ENCODE results near the gene NFIX.

The NFIX gene

GRCh38 chr19:13037731-13038130 lies 42.5 kb downstream of the NFIX start:
- Histone ChIP-seq H3K4me3 (IDR thresholded peaks at IDR 0.05; ENCODE audit: insufficient read depth, low read depth, low read length) (no peak overlapping the region), H4K20me1 (ENCODE audit: insufficient read depth) (no peaks in the 10 kb centered on the region), H3K27ac (no peak overlapping the region), H3K36me3 (ENCODE audit: insufficient read depth) (no peaks in the 10 kb centered on the region), H3K27me3 (ENCODE audit: insufficient read depth, low read depth) (peaks cover 26% of the 10 kb centered on the region), H2AFZ (ENCODE audit: low read depth) (no peak overlapping the region), H3K4me2 (no peak overlapping the region), H3K4me1 (ENCODE audit: low read depth, poor library complexity, severe bottlenecking) (peaks cover 12% of the 10 kb centered on the region), H3K9ac (no peak overlapping the region), H3K79me2 (ENCODE audit: insufficient read depth, low read depth) (no peaks in the 10 kb centered on the region)
- TF ChIP-seq CTCF (conservative IDR thresholded peaks at IDR 0.05; ENCODE audit: low read depth, low read length), result no peak

- no peak for TF ChIP-seq CTCF (conservative IDR thresholded peaks at IDR 0.05; ENCODE audit: low read depth, low read length)
- Histone ChIP-seq H3K79me2 (ENCODE audit: insufficient read depth, low read depth) (no peaks in the 10 kb centered on the region), H3K9ac (no peak overlapping the region), H4K20me1 (ENCODE audit: insufficient read depth) (no peaks in the 10 kb centered on the region), H3K4me3 (IDR thresholded peaks at IDR 0.05; ENCODE audit: insufficient read depth, low read depth, low read length) (no peak overlapping the region), H3K36me3 (ENCODE audit: insufficient read depth) (no peaks in the 10 kb centered on the region), H3K4me1 (ENCODE audit: low read depth, poor library complexity, severe bottlenecking) (peaks cover 12% of the 10 kb centered on the region), H3K4me2 (no peak overlapping the region), H2AFZ (ENCODE audit: low read depth) (no peak overlapping the region), H3K27me3 (ENCODE audit: insufficient read depth, low read depth) (peaks cover 26% of the 10 kb centered on the region), H3K27ac (no peak overlapping the region)
Observed at GRCh38 chr19:13038306-13039210, 43.3 kb downstream of the NFIX start.

GRCh38 chr19:13039211-13039789 lies 44.0 kb downstream of the NFIX start:
- H3K79me2 ChIP-seq (ENCODE audit: insufficient read depth, low read depth), result no peaks in the 10 kb centered on the region
- no peak overlapping the region for H3K27ac ChIP-seq
- H3K4me3 ChIP-seq (IDR thresholded peaks at IDR 0.05; ENCODE audit: insufficient read depth, low read depth, low read length), result no peak overlapping the region
- TF ChIP-seq CTCF (conservative IDR thresholded peaks at IDR 0.05; ENCODE audit: low read depth, low read length), result no peak
- H3K4me1 ChIP-seq (ENCODE audit: low read depth, poor library complexity, severe bottlenecking), result peaks cover 12% of the 10 kb centered on the region
- H3K9ac ChIP-seq, result no peak overlapping the region
- H3K27me3 ChIP-seq (ENCODE audit: insufficient read depth, low read depth), result peaks cover 26% of the 10 kb centered on the region
- no peak overlapping the region for H3K4me2 ChIP-seq
- no peak overlapping the region for H2AFZ ChIP-seq (ENCODE audit: low read depth)
- H3K36me3 ChIP-seq (ENCODE audit: insufficient read depth), result no peaks in the 10 kb centered on the region
- no peaks in the 10 kb centered on the region for H4K20me1 ChIP-seq (ENCODE audit: insufficient read depth)

- no peak overlapping the region for H3K4me2 ChIP-seq
- peaks cover 12% of the 10 kb centered on the region for H3K4me1 ChIP-seq (ENCODE audit: low read depth, poor library complexity, severe bottlenecking)
- H3K9ac ChIP-seq, result no peak overlapping the region
- H3K4me3 ChIP-seq (IDR thresholded peaks at IDR 0.05; ENCODE audit: insufficient read depth, low read depth, low read length), result no peak overlapping the region
- H4K20me1 ChIP-seq (ENCODE audit: insufficient read depth), result no peaks in the 10 kb centered on the region
- TF ChIP-seq CTCF (conservative IDR thresholded peaks at IDR 0.05; ENCODE audit: low read depth, low read length), result no peak
- no peak overlapping the region for H3K27ac ChIP-seq
- no peak overlapping the region for H2AFZ ChIP-seq (ENCODE audit: low read depth)
- no peaks in the 10 kb centered on the region for H3K79me2 ChIP-seq (ENCODE audit: insufficient read depth, low read depth)
- H3K27me3 ChIP-seq (ENCODE audit: insufficient read depth, low read depth), result peaks cover 23% of the 10 kb centered on the region
- no peaks in the 10 kb centered on the region for H3K36me3 ChIP-seq (ENCODE audit: insufficient read depth)
Observed at GRCh38 chr19:13040232-13040947, 45.1 kb downstream of the NFIX start.
